SU-DHL-6 (cell line): ENCODE results near the gene FBXO47.

ENCODE experiments used
- H2AFZ ChIP-seq: fragments of 200-600 bp; sonication (generic); 2 replicates; pipeline ENCODE4 v1.6.1; 2014; ENCODE audit warnings: low read depth, mild to moderate bottlenecking, moderate library complexity, mixed read lengths, antibody characterized with exemption, low read length; ENCODE audit not compliant: severe bottlenecking
- H3F3A ChIP-seq: fragments of 200-600 bp; shearing (Covaris generic); 2 replicates; pipeline ENCODE4 v1.6.0; 2016; ENCODE audit warnings: antibody characterized with exemption, mild to moderate bottlenecking; ENCODE audit not compliant: insufficient read depth
- H3K27ac ChIP-seq: fragments of 200-600 bp; sonication (generic); 2 replicates; pipeline ENCODE4 v1.5.1; 2016; ENCODE audit warnings: low read depth, mild to moderate bottlenecking, low read length, moderate library complexity, mixed read lengths
- H3K27me3 ChIP-seq: fragments of 200-600 bp; sonication (generic), shearing (Covaris generic); 2 replicates; pipeline ENCODE4 v1.6.0; 2014; ENCODE audit warnings: mild to moderate bottlenecking, low read length
- H3K36me3 ChIP-seq: fragments of 200-600 bp; sonication (generic); 2 replicates; pipeline ENCODE4 v1.6.1; 2014; ENCODE audit warnings: mild to moderate bottlenecking, low read length, mixed read lengths
- H3K4me2 ChIP-seq: fragments of 300-600, 200-600 bp; shearing (Covaris generic), sonication (generic); 2 replicates; pipeline ENCODE4 v1.6.0; 2014; ENCODE audit warnings: low read length, low read depth, mild to moderate bottlenecking; ENCODE audit not compliant: poor library complexity, severe bottlenecking
- H3K4me3 ChIP-seq: fragments of 200-600 bp; sonication (generic); 2 replicates; pipeline ENCODE4 v1.5.1; 2014; ENCODE audit warnings: antibody characterized with exemption, low read length, mild to moderate bottlenecking, mixed read lengths; ENCODE audit not compliant: insufficient read depth, poor library complexity, severe bottlenecking
- H3K79me2 ChIP-seq: fragments of 200-600 bp; sonication (generic); 2 replicates; pipeline ENCODE4 v1.6.1; 2014; ENCODE audit warnings: mild to moderate bottlenecking, low read length, moderate library complexity; ENCODE audit not compliant: insufficient read depth
- H3K9ac ChIP-seq: fragments of 200-600 bp; sonication (generic); 2 replicates; pipeline ENCODE4 v1.7.0; 2014; ENCODE audit warnings: mild to moderate bottlenecking, low read length
- H3K9me2 ChIP-seq: fragments of 200-600 bp; sonication (generic); replicated peaks from 2 replicates; pipeline ENCODE4 v1.6.1; 2014; ENCODE audit warnings: low read length; ENCODE audit not compliant: insufficient read depth
- H3K9me3 ChIP-seq: fragments of 200-600 bp; sonication (generic); 2 replicates; pipeline ENCODE4 v1.6.1; 2014; ENCODE audit warnings: low read length, mixed read lengths; ENCODE audit not compliant: insufficient read depth
- H4K20me1 ChIP-seq: fragments of 200-600 bp; sonication (generic); 2 replicates; pipeline ENCODE4 v1.6.1; 2014; ENCODE audit warnings: low read depth, mild to moderate bottlenecking, antibody characterized with exemption, low read length, moderate library complexity, mixed read lengths
- EZH2phosphoT487 ChIP-seq: fragments of 200-600 bp; sonication (generic), shearing (Covaris generic); conservative IDR thresholded peaks from 2 replicates; pipeline ENCODE4 v1.6.1; 2018; ENCODE audit warnings: mild to moderate bottlenecking, antibody characterized with exemption, low read length, moderate library complexity, mixed read lengths
- TF ChIP-seq, protein P1 (sequence below): fragments of 200-600 bp; sonication (generic); IDR thresholded peaks from one replicate; pipeline ENCODE4 v1.5.1; 2017; ENCODE audit warnings: antibody characterized with exemption, mild to moderate bottlenecking, low read length, moderate library complexity; ENCODE audit not compliant: insufficient read depth, poor library complexity, severe bottlenecking

Gene FBXO47

DNA sequence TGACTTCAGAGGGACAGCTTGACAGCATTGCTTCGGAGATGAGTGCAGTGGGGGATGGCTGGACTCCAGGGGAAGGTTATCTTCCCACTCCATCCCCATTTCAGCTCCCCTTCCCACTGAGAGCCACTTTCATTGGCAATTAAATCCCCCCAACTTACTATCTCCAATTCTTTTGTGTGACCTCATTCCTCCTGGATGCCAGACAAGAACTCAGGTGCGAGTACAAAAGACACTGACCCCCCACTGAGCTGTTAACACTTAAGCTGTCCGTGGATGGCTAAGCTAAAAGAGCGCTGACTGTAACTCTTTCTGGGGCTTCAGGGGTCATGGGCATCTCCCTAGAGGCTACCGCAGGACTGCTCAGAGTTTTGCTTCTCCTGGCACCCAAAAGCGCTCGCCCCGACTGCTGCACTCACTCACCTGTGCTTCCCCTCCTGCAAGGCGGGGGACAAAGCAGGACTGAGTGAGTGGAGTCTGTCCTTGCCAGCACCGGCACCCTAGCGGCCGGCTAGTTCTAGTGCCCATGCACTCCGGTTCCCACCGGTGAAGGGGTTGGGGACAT lies 44.8 kb upstream of the FBXO47 start:
- no peaks in the 10 kb centered on the region for H3F3A ChIP-seq
- no peak overlapping the region for H3K9ac ChIP-seq
- TF ChIP-seq, protein P1, sequence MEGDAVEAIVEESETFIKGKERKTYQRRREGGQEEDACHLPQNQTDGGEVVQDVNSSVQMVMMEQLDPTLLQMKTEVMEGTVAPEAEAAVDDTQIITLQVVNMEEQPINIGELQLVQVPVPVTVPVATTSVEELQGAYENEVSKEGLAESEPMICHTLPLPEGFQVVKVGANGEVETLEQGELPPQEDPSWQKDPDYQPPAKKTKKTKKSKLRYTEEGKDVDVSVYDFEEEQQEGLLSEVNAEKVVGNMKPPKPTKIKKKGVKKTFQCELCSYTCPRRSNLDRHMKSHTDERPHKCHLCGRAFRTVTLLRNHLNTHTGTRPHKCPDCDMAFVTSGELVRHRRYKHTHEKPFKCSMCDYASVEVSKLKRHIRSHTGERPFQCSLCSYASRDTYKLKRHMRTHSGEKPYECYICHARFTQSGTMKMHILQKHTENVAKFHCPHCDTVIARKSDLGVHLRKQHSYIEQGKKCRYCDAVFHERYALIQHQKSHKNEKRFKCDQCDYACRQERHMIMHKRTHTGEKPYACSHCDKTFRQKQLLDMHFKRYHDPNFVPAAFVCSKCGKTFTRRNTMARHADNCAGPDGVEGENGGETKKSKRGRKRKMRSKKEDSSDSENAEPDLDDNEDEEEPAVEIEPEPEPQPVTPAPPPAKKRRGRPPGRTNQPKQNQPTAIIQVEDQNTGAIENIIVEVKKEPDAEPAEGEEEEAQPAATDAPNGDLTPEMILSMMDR = no peak
- TF ChIP-seq EZH2phosphoT487 = no peak
- no peak overlapping the region for H2AFZ ChIP-seq
- no peak overlapping the region for H3K4me2 ChIP-seq
- no peaks in the 10 kb centered on the region; the same call in 1 of the 2 replicates for H3K27me3 ChIP-seq
- H3K79me2 ChIP-seq = no peaks in the 10 kb centered on the region
- no peak overlapping the region for H3K4me3 ChIP-seq
- H4K20me1 ChIP-seq = no peaks in the 10 kb centered on the region
- no peak overlapping the region for H3K27ac ChIP-seq
- H3K36me3 ChIP-seq = no peaks in the 10 kb centered on the region
- H3K9me3 ChIP-seq = no peaks in the 10 kb centered on the region
- H3K9me2 ChIP-seq = no peaks in the 10 kb centered on the region

DNA sequence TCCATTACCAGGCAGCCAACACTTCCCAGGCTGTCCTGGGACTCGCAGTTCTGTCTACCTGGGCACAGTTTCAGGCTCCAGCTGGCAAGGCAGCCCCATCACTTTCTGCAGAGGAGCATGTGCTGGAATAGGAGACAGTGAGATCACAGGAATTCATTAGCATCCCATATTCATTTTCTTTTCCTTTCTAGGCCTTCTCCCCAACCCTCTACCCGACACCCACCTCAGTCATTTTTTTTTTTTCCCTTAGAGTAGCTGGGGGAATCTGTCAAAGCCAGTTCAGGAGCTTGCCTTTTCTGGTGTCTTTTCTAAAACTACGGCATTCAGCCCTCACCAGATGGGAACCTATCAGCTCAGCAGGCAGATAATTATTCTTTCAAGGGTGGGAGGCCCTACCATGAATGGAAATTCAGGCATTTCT lies 42.4 kb upstream of the FBXO47 start:
- no peak overlapping the region for H2AFZ ChIP-seq
- no peak overlapping the region for H3K9ac ChIP-seq
- no peaks in the 10 kb centered on the region; the same call in 1 of the 2 replicates for H3K27me3 ChIP-seq
- H3K9me3 ChIP-seq = no peaks in the 10 kb centered on the region
- H3K79me2 ChIP-seq = no peaks in the 10 kb centered on the region
- no peaks in the 10 kb centered on the region for H3K36me3 ChIP-seq
- no peak overlapping the region for H3K4me3 ChIP-seq
- H3K9me2 ChIP-seq = no peaks in the 10 kb centered on the region
- TF ChIP-seq EZH2phosphoT487 = no peak
- TF ChIP-seq, protein P1 = no peak
- H3F3A ChIP-seq = no peaks in the 10 kb centered on the region
- H3K27ac ChIP-seq = no peak overlapping the region
- H4K20me1 ChIP-seq = no peaks in the 10 kb centered on the region
- no peak overlapping the region for H3K4me2 ChIP-seq

DNA sequence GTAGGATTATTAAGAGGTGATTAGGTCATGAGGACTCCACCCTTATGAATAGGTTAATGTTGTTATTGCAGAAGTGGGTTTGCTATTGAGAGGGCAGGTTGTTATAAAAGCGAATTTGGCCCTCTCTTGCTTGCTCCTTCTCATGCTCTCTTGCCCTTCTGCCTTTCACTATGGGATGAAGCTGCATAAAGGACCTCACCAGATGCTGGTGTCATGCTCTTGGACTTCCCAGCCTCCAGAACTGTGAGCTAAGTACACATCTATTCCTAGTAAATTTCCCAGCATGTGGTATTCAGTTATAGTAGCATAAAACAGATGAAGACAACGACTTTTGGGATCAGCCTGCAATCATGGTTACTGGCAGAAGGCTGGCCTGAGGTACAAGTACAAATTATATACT lies 41.4 kb upstream of the FBXO47 start:
- Histone ChIP-seq H3K27ac (no peak overlapping the region), H2AFZ (no peak overlapping the region), H3K36me3 (no peaks in the 10 kb centered on the region), H3K79me2 (no peaks in the 10 kb centered on the region), H3K27me3 (no peaks in the 10 kb centered on the region; the same call in 1 of the 2 replicates), H3K9ac (no peak overlapping the region), H3K9me2 (no peaks in the 10 kb centered on the region), H3K4me3 (no peak overlapping the region), H3K9me3 (no peaks in the 10 kb centered on the region), H4K20me1 (no peaks in the 10 kb centered on the region), H3K4me2 (no peak overlapping the region), H3F3A (no peaks in the 10 kb centered on the region)
- no peak for TF ChIP-seq EZH2phosphoT487
- TF ChIP-seq, protein P1 = no peak
